HL-60 (cell line): ENCODE data around the gene TULP1.

Experiments used
- DNase-seq, 2 experiments: peaks; one replicate each; pipeline ENCODE4 v3.0.0-alpha.2; 2010 to 2020; ENCODE audit warnings: low read depth in 1 of 2, low spot score in 1 of 2
- H3K27ac ChIP-seq: fragments of 250-450 bp; sonication (Bioruptor Pico); replicated peaks from 2 replicates; pipeline ENCODE4 v1.5.1; 2020; ENCODE audit warnings: mild to moderate bottlenecking, moderate library complexity
- H3K27me3 ChIP-seq: fragments of 250-450 bp; sonication (Bioruptor Pico); 2 replicates; pipeline ENCODE4 v1.5.1; 2021; ENCODE audit warnings: mild to moderate bottlenecking, moderate library complexity; ENCODE audit not compliant: insufficient read depth, poor library complexity, severe bottlenecking
- H3K4me3 ChIP-seq: replicated peaks from 2 replicates; pipeline ENCODE4 v1.5.1; 2011; ENCODE audit warnings: mild to moderate bottlenecking, control low read depth, low read length; ENCODE audit not compliant: insufficient read depth
- GABPA ChIP-seq: IDR thresholded peaks from 2 replicates; pipeline ENCODE4 v1.6.1; 2012; ENCODE audit warnings: low read depth
- POLR2AphosphoS5 ChIP-seq: IDR thresholded peaks from 2 replicates; pipeline ENCODE4 v1.6.1; 2012; ENCODE audit warnings: low read depth
- SPI1 ChIP-seq: IDR thresholded peaks from 2 replicates; pipeline ENCODE4 v1.6.1; 2012; ENCODE audit warnings: low read depth, mild to moderate bottlenecking, borderline replicate concordance
- TF ChIP-seq, protein P1 (sequence below): IDR thresholded peaks from one replicate; pipeline ENCODE4 v1.5.1; 2011; ENCODE audit warnings: low read length, control low read depth, inconsistent platforms; ENCODE audit not compliant: insufficient read depth
- TF ChIP-seq, protein P2 (sequence below): IDR thresholded peaks from 2 replicates; pipeline ENCODE4 v1.6.1; 2012; ENCODE audit warnings: low read depth; ENCODE audit not compliant: insufficient replicate concordance

The TULP1 gene

DNA sequence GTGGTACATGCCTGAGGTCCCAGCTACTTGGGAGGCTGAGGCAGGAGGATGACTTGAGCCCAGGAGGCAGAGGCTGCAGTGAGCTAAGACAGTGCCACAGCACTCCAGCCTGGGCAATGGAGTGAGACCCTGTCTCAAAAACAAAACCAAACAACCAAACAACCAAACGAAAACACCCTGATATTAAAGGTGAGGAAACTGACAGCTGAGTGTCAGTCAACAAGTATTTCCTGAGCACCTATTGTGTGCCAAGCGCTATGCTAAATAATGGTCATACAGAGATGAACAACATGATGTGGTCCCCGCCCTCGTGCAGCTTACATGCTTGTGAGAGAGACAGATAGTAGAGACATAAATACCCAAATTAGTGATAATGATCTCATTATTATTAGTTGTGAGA lies 1.9 kb upstream of the TULP1 start:
- no peak for DNase-seq
- TF ChIP-seq SPI1 (no peak), GABPA (no peak), POLR2AphosphoS5 (no peak)
- TF ChIP-seq, protein P1, sequence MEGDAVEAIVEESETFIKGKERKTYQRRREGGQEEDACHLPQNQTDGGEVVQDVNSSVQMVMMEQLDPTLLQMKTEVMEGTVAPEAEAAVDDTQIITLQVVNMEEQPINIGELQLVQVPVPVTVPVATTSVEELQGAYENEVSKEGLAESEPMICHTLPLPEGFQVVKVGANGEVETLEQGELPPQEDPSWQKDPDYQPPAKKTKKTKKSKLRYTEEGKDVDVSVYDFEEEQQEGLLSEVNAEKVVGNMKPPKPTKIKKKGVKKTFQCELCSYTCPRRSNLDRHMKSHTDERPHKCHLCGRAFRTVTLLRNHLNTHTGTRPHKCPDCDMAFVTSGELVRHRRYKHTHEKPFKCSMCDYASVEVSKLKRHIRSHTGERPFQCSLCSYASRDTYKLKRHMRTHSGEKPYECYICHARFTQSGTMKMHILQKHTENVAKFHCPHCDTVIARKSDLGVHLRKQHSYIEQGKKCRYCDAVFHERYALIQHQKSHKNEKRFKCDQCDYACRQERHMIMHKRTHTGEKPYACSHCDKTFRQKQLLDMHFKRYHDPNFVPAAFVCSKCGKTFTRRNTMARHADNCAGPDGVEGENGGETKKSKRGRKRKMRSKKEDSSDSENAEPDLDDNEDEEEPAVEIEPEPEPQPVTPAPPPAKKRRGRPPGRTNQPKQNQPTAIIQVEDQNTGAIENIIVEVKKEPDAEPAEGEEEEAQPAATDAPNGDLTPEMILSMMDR = no peak
- TF ChIP-seq, protein P2, sequence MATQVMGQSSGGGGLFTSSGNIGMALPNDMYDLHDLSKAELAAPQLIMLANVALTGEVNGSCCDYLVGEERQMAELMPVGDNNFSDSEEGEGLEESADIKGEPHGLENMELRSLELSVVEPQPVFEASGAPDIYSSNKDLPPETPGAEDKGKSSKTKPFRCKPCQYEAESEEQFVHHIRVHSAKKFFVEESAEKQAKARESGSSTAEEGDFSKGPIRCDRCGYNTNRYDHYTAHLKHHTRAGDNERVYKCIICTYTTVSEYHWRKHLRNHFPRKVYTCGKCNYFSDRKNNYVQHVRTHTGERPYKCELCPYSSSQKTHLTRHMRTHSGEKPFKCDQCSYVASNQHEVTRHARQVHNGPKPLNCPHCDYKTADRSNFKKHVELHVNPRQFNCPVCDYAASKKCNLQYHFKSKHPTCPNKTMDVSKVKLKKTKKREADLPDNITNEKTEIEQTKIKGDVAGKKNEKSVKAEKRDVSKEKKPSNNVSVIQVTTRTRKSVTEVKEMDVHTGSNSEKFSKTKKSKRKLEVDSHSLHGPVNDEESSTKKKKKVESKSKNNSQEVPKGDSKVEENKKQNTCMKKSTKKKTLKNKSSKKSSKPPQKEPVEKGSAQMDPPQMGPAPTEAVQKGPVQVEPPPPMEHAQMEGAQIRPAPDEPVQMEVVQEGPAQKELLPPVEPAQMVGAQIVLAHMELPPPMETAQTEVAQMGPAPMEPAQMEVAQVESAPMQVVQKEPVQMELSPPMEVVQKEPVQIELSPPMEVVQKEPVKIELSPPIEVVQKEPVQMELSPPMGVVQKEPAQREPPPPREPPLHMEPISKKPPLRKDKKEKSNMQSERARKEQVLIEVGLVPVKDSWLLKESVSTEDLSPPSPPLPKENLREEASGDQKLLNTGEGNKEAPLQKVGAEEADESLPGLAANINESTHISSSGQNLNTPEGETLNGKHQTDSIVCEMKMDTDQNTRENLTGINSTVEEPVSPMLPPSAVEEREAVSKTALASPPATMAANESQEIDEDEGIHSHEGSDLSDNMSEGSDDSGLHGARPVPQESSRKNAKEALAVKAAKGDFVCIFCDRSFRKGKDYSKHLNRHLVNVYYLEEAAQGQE = no peak
- Histone ChIP-seq H3K4me3 (no peak overlapping the region), H3K27me3 (peaks cover 10% of the 10 kb centered on the region), H3K27ac (no peak overlapping the region)

DNA sequence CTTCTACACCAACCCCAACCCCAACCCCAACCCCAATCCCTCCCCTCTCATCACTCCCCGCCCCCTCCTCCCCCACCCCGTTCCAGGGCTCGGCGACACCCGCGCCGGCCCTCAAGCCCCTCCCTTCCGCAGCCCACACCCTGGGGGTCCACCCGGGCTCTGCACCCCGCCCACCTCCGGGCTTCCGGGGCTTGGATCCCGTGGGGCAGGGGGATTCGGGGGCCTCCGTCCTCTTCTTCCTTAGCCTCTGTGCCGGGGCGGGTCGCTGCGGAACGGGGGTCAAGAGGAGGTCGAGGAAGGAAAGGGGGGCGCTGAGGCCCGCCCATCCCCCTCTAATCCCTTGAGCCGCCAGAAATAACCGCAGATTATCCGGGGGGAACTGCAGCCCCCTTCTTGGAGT lies 690 bp downstream of the TULP1 start:
- DNase-seq = no peak
- no peak overlapping the region for H3K27ac ChIP-seq
- H3K27me3 ChIP-seq = peaks cover 10% of the 10 kb centered on the region
- TF ChIP-seq SPI1 (no peak), POLR2AphosphoS5 (no peak), GABPA (no peak)
- TF ChIP-seq, protein P2 = no peak
- TF ChIP-seq, protein P1 = no peak
- H3K4me3 ChIP-seq = no peak overlapping the region

DNA sequence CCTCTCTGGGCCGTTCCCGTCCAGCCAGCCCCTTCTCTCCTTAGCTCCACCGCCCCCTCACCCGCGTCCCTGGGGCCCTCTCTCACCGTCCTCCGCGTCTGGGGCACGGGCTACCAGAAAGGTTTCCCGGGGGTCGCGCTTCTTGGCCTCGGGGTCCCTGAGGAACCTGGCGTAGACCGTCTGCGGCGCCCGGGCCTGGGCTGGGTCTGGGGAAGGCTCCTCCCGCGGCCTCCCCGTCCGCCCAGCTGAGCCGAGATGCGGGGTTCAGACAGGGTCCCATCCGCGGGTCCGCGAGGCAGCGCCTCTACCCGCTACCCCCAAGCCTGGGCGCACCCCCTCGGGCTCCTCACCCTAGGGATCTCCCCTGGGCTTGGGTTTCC lies 1.1 kb downstream of the TULP1 start:
- H3K27ac ChIP-seq = no peak overlapping the region
- DNase-seq = no peak
- TF ChIP-seq, protein P1 = no peak
- TF ChIP-seq GABPA = no peak
- TF ChIP-seq SPI1 = no peak
- TF ChIP-seq, protein P2 = no peak
- TF ChIP-seq POLR2AphosphoS5 = no peak
- peaks cover 10% of the 10 kb centered on the region for H3K27me3 ChIP-seq
- H3K4me3 ChIP-seq = no peak overlapping the region
